SU-DHL-6 (cell line): ENCODE results near the gene QSOX2.

Source experiments
- H2AFZ ChIP-seq: fragments of 200-600 bp; sonication (generic); 2 replicates; pipeline ENCODE4 v1.6.1; 2014; ENCODE audit warnings: low read depth, mild to moderate bottlenecking, moderate library complexity, mixed read lengths, antibody characterized with exemption, low read length; ENCODE audit not compliant: severe bottlenecking
- H3F3A ChIP-seq: fragments of 200-600 bp; shearing (Covaris generic); 2 replicates; pipeline ENCODE4 v1.6.0; 2016; ENCODE audit warnings: antibody characterized with exemption, mild to moderate bottlenecking; ENCODE audit not compliant: insufficient read depth
- H3K27ac ChIP-seq: fragments of 200-600 bp; sonication (generic); 2 replicates; pipeline ENCODE4 v1.5.1; 2016; ENCODE audit warnings: low read depth, mild to moderate bottlenecking, low read length, moderate library complexity, mixed read lengths
- H3K27me3 ChIP-seq: fragments of 200-600 bp; sonication (generic), shearing (Covaris generic); 2 replicates; pipeline ENCODE4 v1.6.0; 2014; ENCODE audit warnings: mild to moderate bottlenecking, low read length
- H3K36me3 ChIP-seq: fragments of 200-600 bp; sonication (generic); 2 replicates; pipeline ENCODE4 v1.6.1; 2014; ENCODE audit warnings: mild to moderate bottlenecking, low read length, mixed read lengths
- H3K4me2 ChIP-seq: fragments of 300-600, 200-600 bp; shearing (Covaris generic), sonication (generic); 2 replicates; pipeline ENCODE4 v1.6.0; 2014; ENCODE audit warnings: low read length, low read depth, mild to moderate bottlenecking; ENCODE audit not compliant: poor library complexity, severe bottlenecking
- H3K4me3 ChIP-seq: fragments of 200-600 bp; sonication (generic); 2 replicates; pipeline ENCODE4 v1.5.1; 2014; ENCODE audit warnings: antibody characterized with exemption, low read length, mild to moderate bottlenecking, mixed read lengths; ENCODE audit not compliant: insufficient read depth, poor library complexity, severe bottlenecking
- H3K79me2 ChIP-seq: fragments of 200-600 bp; sonication (generic); 2 replicates; pipeline ENCODE4 v1.6.1; 2014; ENCODE audit warnings: mild to moderate bottlenecking, low read length, moderate library complexity; ENCODE audit not compliant: insufficient read depth
- H3K9ac ChIP-seq: fragments of 200-600 bp; sonication (generic); 2 replicates; pipeline ENCODE4 v1.7.0; 2014; ENCODE audit warnings: mild to moderate bottlenecking, low read length
- H3K9me2 ChIP-seq: fragments of 200-600 bp; sonication (generic); replicated peaks from 2 replicates; pipeline ENCODE4 v1.6.1; 2014; ENCODE audit warnings: low read length; ENCODE audit not compliant: insufficient read depth
- H3K9me3 ChIP-seq: fragments of 200-600 bp; sonication (generic); 2 replicates; pipeline ENCODE4 v1.6.1; 2014; ENCODE audit warnings: low read length, mixed read lengths; ENCODE audit not compliant: insufficient read depth
- H4K20me1 ChIP-seq: fragments of 200-600 bp; sonication (generic); 2 replicates; pipeline ENCODE4 v1.6.1; 2014; ENCODE audit warnings: low read depth, mild to moderate bottlenecking, antibody characterized with exemption, low read length, moderate library complexity, mixed read lengths
- CTCF ChIP-seq: fragments of 200-600 bp; sonication (generic); IDR thresholded peaks from one replicate; pipeline ENCODE4 v1.5.1; 2017; ENCODE audit warnings: antibody characterized with exemption, mild to moderate bottlenecking, low read length, moderate library complexity; ENCODE audit not compliant: insufficient read depth, poor library complexity, severe bottlenecking
- EZH2phosphoT487 ChIP-seq: fragments of 200-600 bp; sonication (generic), shearing (Covaris generic); conservative IDR thresholded peaks from 2 replicates; pipeline ENCODE4 v1.6.1; 2018; ENCODE audit warnings: mild to moderate bottlenecking, antibody characterized with exemption, low read length, moderate library complexity, mixed read lengths

Gene QSOX2

GRCh38 chr9:136261686-136262430, 16.2 kb upstream of the QSOX2 start:
- Histone ChIP-seq H3K36me3 (no peaks in the 10 kb centered on the region), H3K79me2 (no peaks in the 10 kb centered on the region), H3K4me2 (no peak overlapping the region), H4K20me1 (no peaks in the 10 kb centered on the region), H3K27me3 (no peaks in the 10 kb centered on the region), H3K9ac (no peak overlapping the region), H3K9me3 (no peaks in the 10 kb centered on the region), H3K9me2 (no peaks in the 10 kb centered on the region), H2AFZ (no peak overlapping the region), H3F3A (no peaks in the 10 kb centered on the region), H3K4me3 (no peak overlapping the region), H3K27ac (no peak overlapping the region)
- TF ChIP-seq CTCF (no peak), EZH2phosphoT487 (no peak)

GRCh38 chr9:136260936-136261472, 15.4 kb upstream of the QSOX2 start:
- no peak overlapping the region for H2AFZ ChIP-seq
- no peak for TF ChIP-seq CTCF
- no peak for TF ChIP-seq EZH2phosphoT487
- no peak overlapping the region for H3K4me3 ChIP-seq
- no peak overlapping the region for H3K9ac ChIP-seq
- no peaks in the 10 kb centered on the region for H3K27me3 ChIP-seq
- no peak overlapping the region for H3K4me2 ChIP-seq
- no peaks in the 10 kb centered on the region for H3F3A ChIP-seq
- H3K36me3 ChIP-seq, result no peaks in the 10 kb centered on the region
- no peaks in the 10 kb centered on the region for H3K9me2 ChIP-seq
- no peak overlapping the region for H3K27ac ChIP-seq
- no peaks in the 10 kb centered on the region for H3K9me3 ChIP-seq
- no peaks in the 10 kb centered on the region for H4K20me1 ChIP-seq
- no peaks in the 10 kb centered on the region for H3K79me2 ChIP-seq

- H3K27me3 ChIP-seq, result no peaks in the 10 kb centered on the region
- no peak overlapping the region for H3K4me3 ChIP-seq
- no peaks in the 10 kb centered on the region for H4K20me1 ChIP-seq
Measured at GRCh38 chr9:136260521-136260920, 14.9 kb upstream of the QSOX2 start.

More at GRCh38 chr9:136260521-136260920, 14.9 kb upstream of the QSOX2 start:
- no peaks in the 10 kb centered on the region for H3K36me3 ChIP-seq
- TF ChIP-seq EZH2phosphoT487 (no peak), CTCF (no peak)
- H3F3A ChIP-seq, result no peaks in the 10 kb centered on the region
- no peak overlapping the region for H3K27ac ChIP-seq
- no peak overlapping the region for H2AFZ ChIP-seq
- H3K9me3 ChIP-seq, result no peaks in the 10 kb centered on the region
- no peak overlapping the region for H3K4me2 ChIP-seq
- no peak overlapping the region for H3K9ac ChIP-seq
- H3K79me2 ChIP-seq, result no peaks in the 10 kb centered on the region
- H3K9me2 ChIP-seq, result no peaks in the 10 kb centered on the region
